Measurements from ENCODE around the gene PTRH1. TPM values are rescaled to one million over a fixed set of nuclear protein-coding genes. Genes with fewer than 3 reads are reported as not detected.

The PTRH1 gene
- total and polyA plus RNA-seq, 2 of the 13 experiments (the other 11 are each of a cell fraction or from before 2014, with no cell fraction given), result 4.0 to 10.4 TPM

DNA sequence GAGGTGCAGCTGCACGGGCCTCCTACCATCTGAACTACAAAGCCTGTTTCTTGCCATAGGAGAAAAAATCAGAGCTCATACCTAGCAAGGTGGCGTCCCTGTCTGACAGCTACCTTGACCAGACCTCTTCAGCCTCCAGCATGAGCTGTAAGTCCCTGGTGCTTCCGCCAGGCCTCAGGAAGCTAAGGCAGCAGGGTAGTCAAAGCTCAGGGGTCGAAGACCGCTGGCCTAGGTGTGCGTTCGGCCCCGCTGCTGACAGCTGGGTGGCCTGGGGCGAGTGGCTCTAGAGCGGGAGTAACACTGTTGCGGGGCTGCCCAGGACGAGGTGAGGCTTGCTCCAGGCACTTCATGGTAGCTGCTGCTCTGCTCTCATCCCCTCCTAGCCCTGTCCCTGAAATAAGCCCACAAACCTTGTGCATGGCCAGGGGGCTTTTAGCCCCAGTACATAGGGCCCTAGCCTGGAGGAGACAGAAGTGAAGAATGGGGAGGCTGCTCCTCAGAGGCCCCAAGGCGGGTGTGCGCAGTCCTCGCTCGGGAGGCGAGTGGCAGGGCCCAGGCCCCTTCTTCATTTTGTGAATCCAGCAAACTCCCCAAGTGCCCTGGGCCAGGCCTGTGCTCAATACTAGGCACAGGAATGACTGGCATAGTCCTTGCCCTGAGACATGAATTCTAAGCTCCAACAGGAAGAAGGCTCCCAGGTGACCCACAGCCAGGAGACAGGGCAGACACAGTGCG is 14.2 kb upstream of the PTRH1 start (continued):
- TF ChIP-seq, protein P1, sequence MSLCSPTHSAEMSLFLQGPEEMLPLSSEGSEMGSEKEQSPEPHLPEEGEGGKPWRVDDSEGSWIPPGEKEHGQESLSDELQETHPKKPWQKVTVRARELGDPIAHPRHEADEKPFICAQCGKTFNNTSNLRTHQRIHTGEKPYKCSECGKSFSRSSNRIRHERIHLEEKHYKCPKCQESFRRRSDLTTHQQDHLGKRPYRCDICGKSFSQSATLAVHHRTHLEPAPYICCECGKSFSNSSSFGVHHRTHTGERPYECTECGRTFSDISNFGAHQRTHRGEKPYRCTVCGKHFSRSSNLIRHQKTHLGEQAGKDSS (CRISPR knock-in tag; IDR thresholded peaks at IDR 0.05; ENCODE audit: borderline replicate concordance, low read depth), result no peak

DNA sequence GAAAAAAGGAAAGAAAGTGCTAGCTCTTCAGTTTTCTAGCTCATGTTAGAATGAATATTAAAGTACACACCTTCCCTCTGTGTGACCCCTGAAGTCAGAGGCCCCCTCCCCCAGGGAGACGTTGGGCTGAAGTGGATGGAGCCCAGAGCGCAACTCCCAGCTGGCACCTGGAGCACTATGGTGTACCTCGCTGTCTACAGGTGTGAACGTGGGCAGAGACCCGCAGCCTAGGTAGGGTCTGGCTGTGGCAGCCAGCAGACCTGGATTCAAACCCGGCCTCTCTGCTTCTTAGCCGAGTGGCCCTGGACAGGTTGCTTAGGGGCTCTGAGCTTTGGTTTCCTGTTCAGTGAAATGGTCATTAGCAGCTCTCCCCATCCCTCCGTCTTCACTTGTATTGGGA is 13.3 kb upstream of the PTRH1 start:
- H3K79me2 ChIP-seq (ENCODE audit: insufficient read depth, low read length), result no peaks in the 10 kb centered on the region
- no peak overlapping the region; the same call in 1 of the 2 replicates for H3K4me2 ChIP-seq (ENCODE audit: low read depth, low read length)
- H4K20me1 ChIP-seq (ENCODE audit: insufficient read depth, low read length), result no peaks in the 10 kb centered on the region
- intact Hi-C loops (cut with micrococcal nuclease; ENCODE audit: unreplicated experiment), result loop anchor here (10.0 kb wide), 1 partner anchor 224 kb away; no protein-coding TSS in a partner anchor
- TF ChIP-seq ZFY (CRISPR knock-in tag; IDR thresholded peaks at IDR 0.05) (no peak), ZSCAN29 (CRISPR knock-in tag; conservative IDR thresholded peaks at IDR 0.05) (no peak), ZSCAN22 (CRISPR knock-in tag; IDR thresholded peaks at IDR 0.05) (no peak), REPIN1 (CRISPR knock-in tag; IDR thresholded peaks at IDR 0.05; ENCODE audit: borderline replicate concordance, low read depth) (no peak), NR2F6 (IDR thresholded peaks at IDR 0.05) (no peak), NR2F6 (CRISPR knock-in tag; IDR thresholded peaks at IDR 0.05) (no peak), ZFP1 (CRISPR knock-in tag; IDR thresholded peaks at IDR 0.05) (no peak)
- TF ChIP-seq, protein P2, sequence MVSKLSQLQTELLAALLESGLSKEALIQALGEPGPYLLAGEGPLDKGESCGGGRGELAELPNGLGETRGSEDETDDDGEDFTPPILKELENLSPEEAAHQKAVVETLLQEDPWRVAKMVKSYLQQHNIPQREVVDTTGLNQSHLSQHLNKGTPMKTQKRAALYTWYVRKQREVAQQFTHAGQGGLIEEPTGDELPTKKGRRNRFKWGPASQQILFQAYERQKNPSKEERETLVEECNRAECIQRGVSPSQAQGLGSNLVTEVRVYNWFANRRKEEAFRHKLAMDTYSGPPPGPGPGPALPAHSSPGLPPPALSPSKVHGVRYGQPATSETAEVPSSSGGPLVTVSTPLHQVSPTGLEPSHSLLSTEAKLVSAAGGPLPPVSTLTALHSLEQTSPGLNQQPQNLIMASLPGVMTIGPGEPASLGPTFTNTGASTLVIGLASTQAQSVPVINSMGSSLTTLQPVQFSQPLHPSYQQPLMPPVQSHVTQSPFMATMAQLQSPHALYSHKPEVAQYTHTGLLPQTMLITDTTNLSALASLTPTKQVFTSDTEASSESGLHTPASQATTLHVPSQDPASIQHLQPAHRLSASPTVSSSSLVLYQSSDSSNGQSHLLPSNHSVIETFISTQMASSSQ (IDR thresholded peaks at IDR 0.05; ENCODE audit: low read depth), result no peak
- TF ChIP-seq, protein P2 (CRISPR knock-in tag; IDR thresholded peaks at IDR 0.05; ENCODE audit: borderline replicate concordance), result no peak
- TF ChIP-seq, protein P3, sequence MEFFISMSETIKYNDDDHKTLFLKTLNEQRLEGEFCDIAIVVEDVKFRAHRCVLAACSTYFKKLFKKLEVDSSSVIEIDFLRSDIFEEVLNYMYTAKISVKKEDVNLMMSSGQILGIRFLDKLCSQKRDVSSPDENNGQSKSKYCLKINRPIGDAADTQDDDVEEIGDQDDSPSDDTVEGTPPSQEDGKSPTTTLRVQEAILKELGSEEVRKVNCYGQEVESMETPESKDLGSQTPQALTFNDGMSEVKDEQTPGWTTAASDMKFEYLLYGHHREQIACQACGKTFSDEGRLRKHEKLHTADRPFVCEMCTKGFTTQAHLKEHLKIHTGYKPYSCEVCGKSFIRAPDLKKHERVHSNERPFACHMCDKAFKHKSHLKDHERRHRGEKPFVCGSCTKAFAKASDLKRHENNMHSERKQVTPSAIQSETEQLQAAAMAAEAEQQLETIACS (CRISPR knock-in tag; IDR thresholded peaks at IDR 0.05), result no peak
- H3K36me3 ChIP-seq (replicated peaks in 1 of 2; ENCODE audit: control insufficient read depth in 1 of 2, insufficient read depth in 2 of 2, low read length in 2 of 2), result no peaks in the 10 kb centered on the region
- H3K4me3 ChIP-seq (replicated peaks in 1 of 3; ENCODE audit: insufficient read depth in 1 of 3, low read depth in 2 of 3, low read length in 3 of 3), result no peak overlapping the region
- H2AFZ ChIP-seq (ENCODE audit: low read length), result no peak overlapping the region
- CTCF ChIA-PET (ENCODE audit: low intra/inter-chr PET ratio, low total read pairs), result no interaction called here
- peaks cover 0 to 2% of the 10 kb centered on the region in 2 experiments; a peak in 1 of 5 replicates for H3K27me3 ChIP-seq (ENCODE audit: control insufficient read depth in 1 of 2, insufficient read depth in 2 of 2, low read length in 2 of 2)
- BruUV-seq (replicated peaks), result no TSS peak
- no peak overlapping the region for H3K9ac ChIP-seq (ENCODE audit: insufficient read depth, low read depth, low read length)
- POLR2A ChIA-PET, result interaction anchor here (1.1 to 1.6 kb wide), 4 partner anchors 13 to 175 kb away, joined by 3 to 5 read pairs (median 4); partner anchors contain the start of genes PTRH1 and TTC16
- no peak for FAIRE-seq
- no peaks in the 10 kb centered on the region for H3K9me3 ChIP-seq (ENCODE audit: low read length)
- WGBS (ENCODE audit: low lambda C conversion rate), result 90% methylated on average over 2 of the region's 8 CpGs
- in situ Hi-C loops (cut with HindIII; ENCODE audit: extremely low pct_ligation_motif_present, low pct_unique_long_range_greater_than_20kb), result no loop called here
- DNase-seq (ENCODE audit: low spot score), result no peak
- no peak for ATAC-seq
- H3K27ac ChIP-seq (ENCODE audit: extremely low read length, insufficient read depth, low read length), result no peak overlapping the region
- peaks cover 26% of the 10 kb centered on the region for H3K4me1 ChIP-seq (ENCODE audit: insufficient read depth, low read length)
